ENCODE data around the gene CMTM6.
"Not testable (repeated sequence)": the region's sequence is repeated elsewhere in the genome, so short reads cannot be mapped to it uniquely, and the experiment has no call there.

CMTM6 gene

DNA sequence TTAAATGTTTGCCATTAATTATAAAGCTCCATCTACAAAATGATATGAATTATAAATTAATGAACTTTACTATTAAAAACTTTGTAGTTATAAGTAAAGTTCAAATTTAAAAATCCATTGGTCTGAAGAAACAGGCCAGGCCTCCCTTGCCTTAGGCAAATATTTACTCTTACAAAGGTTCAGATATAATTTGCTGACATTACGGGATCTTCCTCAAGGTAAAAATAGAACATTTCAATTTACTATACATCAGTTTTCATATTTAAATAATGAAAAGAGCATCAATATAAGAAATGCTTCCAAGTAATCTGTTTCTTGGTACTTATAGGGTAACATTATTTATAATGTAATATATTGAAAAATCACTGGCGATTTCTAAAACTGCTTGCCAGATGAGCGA, 3.7 kb downstream of the CMTM6 start:
- DNase-seq, result no peak

- DNase-seq, result no peak
Observed at GRCh38 chr3:32498252-32498651, 4.4 kb downstream of the CMTM6 start.

GRCh38 chr3:32495609-32496008, 7.0 kb downstream of the CMTM6 start:
- DNase-seq, result no peak

GRCh38 chr3:32495085-32495484, 7.6 kb downstream of the CMTM6 start:
- DNase-seq, result no peak

DNA sequence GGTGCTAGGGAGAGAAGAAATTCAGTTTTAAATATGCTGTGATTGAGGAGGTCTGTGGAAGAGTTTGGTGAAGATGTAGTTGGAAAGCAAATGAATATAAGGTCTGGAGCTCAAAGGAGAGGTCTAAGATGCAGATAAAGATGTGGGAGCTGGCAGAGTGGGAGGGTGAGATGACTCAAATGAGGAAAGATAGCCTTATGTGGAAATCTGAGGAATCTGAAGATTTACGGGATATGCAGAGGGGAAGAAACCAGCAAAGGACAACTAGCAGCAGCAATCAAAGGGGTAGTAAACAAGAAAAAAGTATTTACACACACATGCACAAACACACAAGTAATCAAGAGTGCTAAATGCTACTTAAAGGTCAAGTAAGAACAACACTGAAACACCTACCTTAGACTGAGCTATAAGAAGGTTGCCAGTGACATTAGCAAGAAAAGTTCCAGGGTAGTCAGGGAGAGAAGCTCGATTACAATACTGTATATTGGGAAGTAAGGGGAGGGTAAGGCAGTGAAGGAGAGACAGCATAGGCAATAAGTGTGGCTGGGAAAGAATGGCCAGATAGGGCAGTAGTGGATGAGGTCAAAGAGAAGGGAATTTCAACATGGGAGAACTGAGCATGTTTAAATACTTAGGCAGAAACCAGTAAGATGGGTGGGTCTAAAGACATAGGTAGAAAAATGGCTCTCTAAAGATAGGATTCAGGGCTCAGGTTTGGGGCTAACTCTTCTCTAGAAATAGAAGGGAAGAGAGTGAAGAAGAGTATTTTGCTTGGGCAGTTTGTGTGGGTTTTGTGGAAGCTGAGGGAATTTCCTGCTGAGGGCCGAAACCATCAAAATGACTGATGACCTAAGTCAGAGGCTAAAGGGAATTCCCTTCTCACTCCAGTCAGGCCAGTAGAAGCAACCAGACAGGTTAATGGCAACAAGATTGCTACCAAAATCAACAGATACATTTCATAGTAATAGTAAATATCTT, 8.9 kb downstream of the CMTM6 start:
- no peak for DNase-seq

DNA sequence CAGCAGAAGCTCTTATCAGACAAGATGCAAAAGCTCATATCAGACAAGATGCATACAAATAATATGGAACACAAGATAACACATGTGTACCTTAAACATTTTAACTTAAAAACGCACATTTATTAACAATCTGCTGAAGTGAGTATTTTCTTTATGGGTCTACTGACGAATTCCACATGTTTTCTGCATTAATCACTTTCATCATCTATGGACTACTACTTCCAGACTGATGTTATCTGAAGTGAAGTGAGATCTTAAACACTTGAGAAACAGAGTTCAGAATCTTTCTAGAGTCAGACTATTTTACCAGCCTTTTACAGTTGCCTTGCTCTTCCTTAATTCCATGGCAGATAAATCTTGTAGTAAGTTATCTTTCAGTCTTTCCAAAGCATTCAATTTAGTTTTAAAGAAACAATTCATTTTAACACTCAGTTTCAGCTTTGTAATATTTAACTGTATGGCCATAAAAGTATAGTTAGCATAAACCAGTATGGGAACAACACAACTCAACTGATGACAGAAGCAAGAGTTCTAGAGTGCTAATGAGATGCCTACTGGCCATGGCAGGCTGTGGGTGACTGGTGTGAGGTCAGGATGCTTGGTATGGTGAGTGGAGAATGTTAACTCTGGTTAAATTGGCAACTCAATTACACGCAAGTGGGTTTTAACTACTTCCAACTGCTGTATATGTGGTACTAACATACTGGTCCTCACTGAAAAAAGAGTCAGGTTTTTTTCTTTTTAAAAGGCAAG, 9.8 kb downstream of the CMTM6 start:
- DNase-seq, result peak; percentile 19

DNA sequence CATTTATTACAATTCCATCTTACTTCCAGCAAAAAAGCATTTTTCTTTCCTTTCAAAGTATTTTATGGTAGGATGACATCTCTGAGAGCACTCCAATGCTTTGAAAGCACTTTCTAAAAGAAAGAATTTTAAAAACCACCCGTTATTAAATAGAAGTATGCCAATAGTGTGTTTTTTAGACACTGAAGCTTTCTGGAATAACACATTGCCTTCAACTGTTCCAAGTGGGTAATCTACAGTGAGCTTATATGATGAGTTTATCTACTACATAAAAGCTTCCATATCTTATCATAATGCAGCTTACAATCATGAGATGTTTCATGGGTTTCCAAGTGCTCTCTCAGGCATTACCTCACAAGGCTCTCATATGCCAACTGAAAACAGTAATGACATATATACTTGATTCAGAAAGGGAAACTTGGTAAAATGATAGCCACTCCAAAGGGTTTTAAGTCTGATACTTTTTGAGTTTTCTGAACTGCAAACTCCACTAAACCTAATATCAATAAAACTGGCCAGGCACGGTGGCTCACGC, 14.1 kb downstream of the CMTM6 start:
- no peak for DNase-seq

GRCh38 chr3:32487781-32488473, 14.7 kb downstream of the CMTM6 start:
- no peak for DNase-seq

DNA sequence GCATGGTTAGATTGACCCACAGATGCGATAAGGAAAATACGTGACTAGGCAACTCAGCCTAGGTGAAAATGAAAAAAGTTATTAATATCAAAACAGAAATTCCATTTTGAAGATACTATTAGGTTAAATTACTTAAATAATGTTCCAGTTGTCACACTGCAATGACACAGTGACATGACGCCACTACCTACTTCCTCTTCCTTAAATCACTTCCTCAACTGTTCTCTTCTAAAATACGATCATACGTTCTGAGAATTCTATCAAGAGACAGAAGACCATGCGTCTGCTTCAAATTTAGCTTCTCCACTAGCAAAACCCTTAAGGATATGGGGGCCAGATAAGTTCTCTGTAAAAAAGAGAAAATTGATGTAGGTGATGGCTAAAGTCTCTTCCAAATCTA, 18.2 kb downstream of the CMTM6 start:
- no peak for DNase-seq

- DNase-seq, result no peak
Observed at GRCh38 chr3:32483772-32484171, 18.9 kb downstream of the CMTM6 start.

DNA sequence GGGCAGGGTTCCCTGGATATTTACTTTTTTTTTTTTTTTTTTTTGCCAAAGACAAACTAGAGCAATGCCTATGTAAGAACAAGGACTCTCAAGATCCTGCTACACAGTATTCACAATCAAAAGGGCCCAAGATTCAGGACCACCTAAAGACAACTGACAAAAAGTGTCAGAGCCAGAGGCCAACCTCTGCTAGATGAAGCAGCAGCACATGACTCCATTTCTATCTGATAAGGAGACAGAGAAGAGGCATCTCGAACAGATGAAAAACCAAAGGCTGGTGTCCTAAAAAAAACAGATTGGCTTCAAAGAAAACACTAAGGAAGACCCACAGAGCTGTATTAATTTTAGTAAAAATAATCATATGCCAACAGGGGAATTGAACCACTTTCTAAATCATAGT, 20.0 kb downstream of the CMTM6 start:
- DNase-seq, result no peak

DNA sequence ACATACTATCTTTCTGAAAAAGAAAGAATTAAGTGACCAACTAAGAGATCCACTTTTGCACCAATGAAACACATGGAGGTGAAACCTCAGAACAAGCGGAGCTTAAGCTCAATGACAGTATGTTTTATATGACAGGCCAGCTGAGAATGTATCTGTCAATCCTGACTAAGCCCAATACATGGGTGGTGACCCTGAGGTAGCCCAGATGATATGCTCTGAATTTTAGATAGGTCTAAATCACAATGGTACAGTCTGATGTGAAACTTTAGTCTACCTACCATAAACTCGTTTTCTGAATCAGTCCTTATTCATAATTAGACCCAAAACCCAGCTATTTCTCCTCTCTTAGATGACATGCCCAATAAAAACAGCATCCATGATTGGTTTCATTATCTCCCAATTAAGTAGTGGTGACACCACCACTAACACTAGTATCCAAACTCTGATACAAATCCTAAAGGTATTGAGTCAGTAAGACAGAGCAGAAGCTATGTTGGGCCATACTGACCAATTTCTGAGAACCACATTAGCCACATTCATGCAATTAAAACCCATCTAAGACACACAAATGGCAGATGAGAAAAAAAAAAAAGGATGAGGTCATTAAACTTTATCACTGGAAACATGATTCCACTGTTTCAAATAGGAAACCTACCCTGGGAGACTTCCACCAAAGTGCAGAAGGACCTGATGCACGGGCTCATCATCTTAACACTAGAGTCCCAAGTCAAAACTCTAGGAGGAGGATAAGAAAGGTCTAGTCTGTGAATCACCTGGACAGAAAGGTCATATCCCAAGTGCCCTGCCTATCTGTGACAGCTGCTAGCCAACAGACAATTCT, 20.6 kb downstream of the CMTM6 start:
- no peak for DNase-seq

DNA sequence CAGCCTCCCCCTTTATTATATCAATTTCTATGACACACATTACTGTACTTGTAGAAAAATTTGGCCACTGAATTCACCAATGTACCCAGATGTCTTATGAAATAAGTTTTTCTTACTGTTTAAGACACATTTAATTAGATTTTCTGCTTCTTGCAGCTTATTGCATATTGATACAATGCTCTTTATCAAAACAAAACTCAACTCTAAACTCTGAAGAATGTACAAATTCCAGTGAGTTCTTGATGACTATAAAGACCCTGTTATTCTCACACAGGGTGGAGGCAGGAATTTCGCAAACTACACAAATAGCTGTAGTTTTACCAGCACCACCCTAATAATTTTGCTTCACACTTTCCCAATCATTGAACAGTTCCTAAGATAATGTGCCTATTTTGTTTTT, 22.0 kb downstream of the CMTM6 start:
- DNase-seq, result peak; percentile 34

DNA sequence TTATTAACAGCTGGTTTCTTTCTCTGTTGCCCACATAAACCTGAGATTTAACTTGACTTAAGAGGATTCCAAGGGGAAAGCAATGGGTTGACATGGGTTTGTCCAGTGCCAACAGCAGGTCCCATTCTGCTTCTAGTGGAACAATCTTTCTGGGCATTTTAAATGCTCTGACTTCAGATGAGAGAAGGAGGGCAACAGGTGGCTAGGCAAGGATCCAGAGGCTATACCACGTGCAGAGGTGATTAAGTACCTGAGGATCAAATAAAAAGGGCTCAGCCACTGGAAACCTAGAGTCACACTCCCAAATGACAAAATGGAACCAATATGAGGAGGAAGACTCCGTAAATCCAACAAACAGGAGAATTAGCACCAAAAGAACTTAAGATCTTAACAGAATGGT, 28.5 kb downstream of the CMTM6 start:
- no peak for DNase-seq

DNA sequence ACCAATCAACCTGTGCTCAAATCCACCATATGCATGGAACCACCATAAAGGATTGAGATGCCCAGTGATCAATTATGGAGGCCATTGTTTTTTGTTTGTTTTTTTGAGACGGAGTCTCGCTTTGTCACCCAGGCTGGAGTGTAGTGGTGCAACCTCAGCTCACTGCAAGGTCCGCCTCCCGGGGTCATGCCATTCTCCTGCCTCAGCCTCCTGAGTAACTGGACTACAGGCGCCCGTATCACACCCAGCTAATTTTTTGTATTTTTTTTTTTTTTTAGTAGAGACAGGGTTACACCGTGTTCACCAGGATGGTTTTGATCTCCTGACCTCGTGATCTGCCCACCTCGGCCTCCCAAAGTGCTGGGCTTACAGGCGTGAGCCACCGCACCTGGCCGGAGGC, 30.5 kb downstream of the CMTM6 start:
- DNase-seq, result not testable (repeated sequence)

- DNase-seq, result no peak
Observed at GRCh38 chr3:32471246-32471645, 31.4 kb downstream of the CMTM6 start.

- DNase-seq, result no peak
Observed at GRCh38 chr3:32470362-32470761, 32.3 kb downstream of the CMTM6 start.

GRCh38 chr3:32469151-32469874, 33.3 kb downstream of the CMTM6 start:
- DNase-seq, result no peak

GRCh38 chr3:32467333-32468070, 35.1 kb downstream of the CMTM6 start:
- DNase-seq, result peak; percentile 55

GRCh38 chr3:32466808-32467207, 35.8 kb downstream of the CMTM6 start:
- not testable (repeated sequence) for DNase-seq
